Measurements from ENCODE around the gene POLR1A.

GRCh38 chr2:86032861-86033595 is 72.7 kb downstream of the POLR1A start:
- TF ChIP-seq NR1H2 (CRISPR knock-in tag; IDR thresholded peaks at IDR 0.05): no peak
- TF ChIP-seq, protein P1, sequence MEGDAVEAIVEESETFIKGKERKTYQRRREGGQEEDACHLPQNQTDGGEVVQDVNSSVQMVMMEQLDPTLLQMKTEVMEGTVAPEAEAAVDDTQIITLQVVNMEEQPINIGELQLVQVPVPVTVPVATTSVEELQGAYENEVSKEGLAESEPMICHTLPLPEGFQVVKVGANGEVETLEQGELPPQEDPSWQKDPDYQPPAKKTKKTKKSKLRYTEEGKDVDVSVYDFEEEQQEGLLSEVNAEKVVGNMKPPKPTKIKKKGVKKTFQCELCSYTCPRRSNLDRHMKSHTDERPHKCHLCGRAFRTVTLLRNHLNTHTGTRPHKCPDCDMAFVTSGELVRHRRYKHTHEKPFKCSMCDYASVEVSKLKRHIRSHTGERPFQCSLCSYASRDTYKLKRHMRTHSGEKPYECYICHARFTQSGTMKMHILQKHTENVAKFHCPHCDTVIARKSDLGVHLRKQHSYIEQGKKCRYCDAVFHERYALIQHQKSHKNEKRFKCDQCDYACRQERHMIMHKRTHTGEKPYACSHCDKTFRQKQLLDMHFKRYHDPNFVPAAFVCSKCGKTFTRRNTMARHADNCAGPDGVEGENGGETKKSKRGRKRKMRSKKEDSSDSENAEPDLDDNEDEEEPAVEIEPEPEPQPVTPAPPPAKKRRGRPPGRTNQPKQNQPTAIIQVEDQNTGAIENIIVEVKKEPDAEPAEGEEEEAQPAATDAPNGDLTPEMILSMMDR (IDR thresholded peaks at IDR 0.05): no peak
- TF ChIP-seq JUN (CRISPR knock-in tag; IDR thresholded peaks at IDR 0.05): no peak
- TF ChIP-seq, protein P2, sequence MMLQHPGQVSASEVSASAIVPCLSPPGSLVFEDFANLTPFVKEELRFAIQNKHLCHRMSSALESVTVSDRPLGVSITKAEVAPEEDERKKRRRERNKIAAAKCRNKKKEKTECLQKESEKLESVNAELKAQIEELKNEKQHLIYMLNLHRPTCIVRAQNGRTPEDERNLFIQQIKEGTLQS (CRISPR knock-in tag; conservative IDR thresholded peaks at IDR 0.05): no peak
- no peak for TF ChIP-seq ZNF281 (CRISPR knock-in tag; IDR thresholded peaks at IDR 0.05)
- TF ChIP-seq NFYB (CRISPR knock-in tag; conservative IDR thresholded peaks at IDR 0.05; ENCODE audit: low read depth): no peak
- TF ChIP-seq, protein P3, sequence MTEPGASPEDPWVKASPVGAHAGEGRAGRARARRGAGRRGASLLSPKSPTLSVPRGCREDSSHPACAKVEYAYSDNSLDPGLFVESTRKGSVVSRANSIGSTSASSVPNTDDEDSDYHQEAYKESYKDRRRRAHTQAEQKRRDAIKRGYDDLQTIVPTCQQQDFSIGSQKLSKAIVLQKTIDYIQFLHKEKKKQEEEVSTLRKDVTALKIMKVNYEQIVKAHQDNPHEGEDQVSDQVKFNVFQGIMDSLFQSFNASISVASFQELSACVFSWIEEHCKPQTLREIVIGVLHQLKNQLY (CRISPR knock-in tag; IDR thresholded peaks at IDR 0.05): no peak
- no peak for TF ChIP-seq HMGXB4 (CRISPR knock-in tag; IDR thresholded peaks at IDR 0.05)
